HG02973 (cell line): ENCODE measurements around the gene LDLRAD3.

ENCODE experiments used
- ATAC-seq: cut with Tn5 transposase; IDR thresholded peaks from one replicate; pipeline ENCODE4 v1.9.1; 2021; ENCODE audit warnings: moderate library complexity; ENCODE audit not compliant: unreplicated experiment

LDLRAD3 gene

DNA sequence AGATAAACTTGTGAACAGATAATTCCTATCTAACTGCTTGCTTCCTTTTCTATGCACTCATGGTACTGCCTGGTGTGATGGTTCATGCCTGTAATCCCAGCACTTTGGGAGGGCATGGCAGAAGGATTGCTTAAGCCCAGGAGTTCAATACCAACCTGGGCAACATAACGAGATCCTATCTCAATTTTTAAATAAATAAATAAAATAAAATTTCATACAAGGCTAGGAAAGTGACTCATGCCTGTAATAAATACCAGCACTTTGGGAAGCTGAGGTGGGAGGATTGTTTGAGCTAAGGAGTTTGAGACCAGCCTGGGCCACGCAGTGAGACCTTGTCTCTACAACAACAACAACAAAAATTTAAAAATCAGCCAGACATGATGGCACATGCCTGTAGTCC is 178.8 kb downstream of the LDLRAD3 start:
- no peak for ATAC-seq

DNA sequence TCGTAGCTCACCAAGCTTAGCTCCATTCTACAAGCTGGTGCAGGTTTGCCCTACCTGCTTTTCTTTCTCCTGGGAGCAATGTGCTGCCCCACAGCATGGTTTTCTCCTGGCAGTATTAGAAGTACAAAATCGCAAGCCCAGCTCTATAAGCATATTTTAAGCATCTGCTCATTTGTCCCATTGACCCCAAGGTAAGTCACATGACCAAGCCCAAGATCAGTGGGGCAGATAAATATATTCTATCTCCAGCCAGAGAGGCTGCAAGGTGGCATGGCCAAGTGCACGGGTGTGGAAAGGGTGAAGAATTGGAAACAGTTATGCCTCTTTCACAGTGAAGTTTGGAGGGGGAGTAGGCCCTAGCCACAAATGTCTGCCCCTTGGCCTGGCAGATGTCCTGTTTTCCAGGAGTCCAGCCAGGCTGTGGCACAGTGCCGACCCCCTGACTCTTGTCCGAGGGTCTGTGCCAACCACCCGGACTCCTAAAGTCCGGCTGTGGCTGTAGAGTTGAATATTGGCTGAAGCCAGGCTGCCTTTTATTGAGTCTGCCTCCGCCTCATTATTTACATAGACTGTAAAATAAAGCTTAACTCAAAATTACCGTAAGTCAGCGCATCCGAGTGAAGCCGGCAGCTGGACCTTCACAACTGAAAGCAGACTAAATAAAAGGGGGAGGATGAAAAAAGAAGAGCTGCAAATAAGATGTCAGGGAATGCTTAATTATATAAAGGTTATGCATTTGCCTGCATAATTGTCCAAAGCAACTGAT is 179.7 kb downstream of the LDLRAD3 start:
- no peak for ATAC-seq

DNA sequence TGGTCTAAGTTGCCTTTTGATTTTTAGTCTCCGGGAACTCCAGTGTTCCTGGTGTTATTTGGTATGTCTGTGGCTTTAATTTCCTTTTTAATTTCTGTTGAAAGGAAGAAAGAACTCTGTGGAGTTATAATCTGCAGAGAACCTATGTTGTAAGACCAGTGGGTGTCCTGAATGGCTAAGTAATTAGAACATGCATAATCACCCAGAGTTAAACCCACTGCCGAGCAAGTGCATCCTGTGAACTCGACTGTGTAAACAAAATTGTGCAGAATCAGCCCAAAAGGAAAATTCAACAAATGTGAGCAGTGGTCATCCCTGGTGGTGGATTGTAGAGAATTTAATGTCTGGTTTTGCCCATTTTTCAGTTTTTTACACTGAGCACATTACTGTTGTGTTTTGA is 182.8 kb downstream of the LDLRAD3 start:
- ATAC-seq = no peak

DNA sequence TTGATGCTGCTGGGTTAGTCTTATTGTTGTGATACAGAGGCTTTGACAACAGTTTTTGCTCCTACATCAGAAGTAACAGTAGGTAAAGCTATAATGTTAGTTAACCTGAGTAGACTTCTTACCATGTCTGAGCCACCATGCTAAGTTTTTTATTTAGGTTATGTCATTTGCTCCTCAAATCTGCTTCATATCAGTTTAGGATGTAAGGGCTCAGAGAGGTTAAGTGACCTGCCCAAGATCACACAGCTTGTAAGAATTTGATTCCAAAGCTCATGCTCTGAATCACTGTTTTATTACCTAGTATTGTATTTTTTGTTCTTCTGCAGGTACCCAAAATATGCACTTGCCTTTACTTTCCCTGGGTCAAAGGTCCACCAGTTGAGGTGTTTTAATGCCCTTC is 183.7 kb downstream of the LDLRAD3 start:
- ATAC-seq = no peak

DNA sequence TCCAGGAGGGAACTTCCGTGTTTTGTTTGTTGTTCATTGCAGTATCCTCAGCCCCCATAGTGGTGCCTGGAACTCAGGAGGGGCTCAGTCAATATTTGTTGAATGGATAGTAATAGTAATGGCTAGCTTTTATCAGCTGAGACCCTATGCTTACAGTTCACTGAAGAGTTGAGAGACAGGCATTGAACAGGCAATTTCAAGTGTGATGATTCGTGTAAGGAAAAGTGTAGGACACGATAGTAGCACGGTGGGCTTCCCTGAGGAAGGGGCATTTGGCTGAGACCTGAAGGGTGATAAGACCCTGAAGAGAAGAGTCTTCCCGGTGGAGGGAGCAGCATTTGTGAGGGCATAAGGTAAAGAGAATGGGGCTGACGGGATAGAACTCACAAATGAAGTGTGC is 186.1 kb downstream of the LDLRAD3 start:
- no peak for ATAC-seq

DNA sequence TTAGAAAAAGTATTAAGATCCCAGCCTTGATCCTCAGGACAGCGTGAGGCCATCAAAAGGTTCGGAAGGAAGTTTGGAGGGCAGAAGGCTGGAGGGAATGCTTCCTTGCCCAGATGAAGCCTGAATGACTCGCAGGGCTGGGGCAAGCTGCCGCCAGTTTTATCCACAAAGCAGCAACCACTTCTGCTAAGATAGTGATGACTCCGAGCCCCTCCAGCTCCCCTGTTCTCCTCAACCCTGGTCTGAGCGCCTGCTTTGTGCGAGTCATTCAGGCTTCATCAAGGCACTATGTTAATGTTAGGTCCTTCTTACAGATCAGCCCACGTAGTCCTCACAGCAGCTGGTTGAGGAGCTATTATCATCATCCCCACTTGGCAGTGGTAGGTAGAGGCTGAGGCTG is 186.5 kb downstream of the LDLRAD3 start:
- ATAC-seq = no peak

DNA sequence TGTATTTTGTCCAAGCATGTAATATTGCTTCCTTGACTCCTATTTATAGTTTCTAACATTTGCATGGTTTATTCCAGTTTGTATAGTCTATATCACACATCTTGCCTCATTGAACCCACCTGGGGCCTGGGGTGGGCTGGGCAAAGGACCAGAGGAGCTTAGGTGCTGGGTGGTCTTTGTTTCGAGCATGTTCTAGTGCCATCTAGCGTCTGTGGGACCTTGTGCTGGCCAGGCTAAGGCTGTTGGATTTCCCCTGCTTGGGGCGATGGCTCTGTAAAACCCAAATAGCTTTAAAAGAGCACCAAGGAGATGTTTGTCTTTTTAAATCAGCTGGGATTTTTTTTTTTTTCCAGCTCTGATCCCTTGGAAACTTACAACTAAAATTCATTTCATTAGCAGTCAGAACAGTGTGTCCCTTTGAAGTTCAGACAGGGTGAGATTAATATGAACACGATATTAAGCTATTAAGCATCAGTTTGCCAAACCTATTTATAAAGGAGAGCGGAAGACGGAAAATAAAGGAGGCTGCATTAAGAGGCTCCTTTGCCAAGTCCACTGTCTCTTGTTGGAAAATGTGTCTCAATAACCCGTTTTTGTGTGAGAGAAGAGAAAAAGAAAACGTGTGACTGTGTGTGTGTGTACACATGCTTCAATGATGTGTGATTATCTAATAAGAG is 188.0 kb downstream of the LDLRAD3 start:
- ATAC-seq = no peak

DNA sequence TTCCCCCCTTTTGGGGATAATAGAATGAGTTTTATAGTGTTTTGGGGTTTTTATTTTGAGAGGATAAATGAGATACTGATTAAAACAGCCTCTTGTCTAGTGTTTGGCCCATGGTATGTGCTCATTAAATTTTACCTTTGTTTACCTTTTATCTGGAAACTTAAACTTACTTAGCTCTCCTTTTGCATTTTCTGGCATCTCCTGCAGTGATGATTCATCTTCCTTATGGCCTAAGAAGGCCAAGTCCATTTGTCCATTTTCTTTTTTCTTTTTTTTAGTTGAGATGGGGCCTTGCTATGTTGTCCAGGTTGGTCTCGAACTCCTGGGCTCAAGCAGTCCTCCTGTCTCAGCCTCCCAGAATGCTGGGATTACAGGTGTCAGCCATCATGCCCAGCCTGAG is 189.1 kb downstream of the LDLRAD3 start:
- ATAC-seq = no peak

DNA sequence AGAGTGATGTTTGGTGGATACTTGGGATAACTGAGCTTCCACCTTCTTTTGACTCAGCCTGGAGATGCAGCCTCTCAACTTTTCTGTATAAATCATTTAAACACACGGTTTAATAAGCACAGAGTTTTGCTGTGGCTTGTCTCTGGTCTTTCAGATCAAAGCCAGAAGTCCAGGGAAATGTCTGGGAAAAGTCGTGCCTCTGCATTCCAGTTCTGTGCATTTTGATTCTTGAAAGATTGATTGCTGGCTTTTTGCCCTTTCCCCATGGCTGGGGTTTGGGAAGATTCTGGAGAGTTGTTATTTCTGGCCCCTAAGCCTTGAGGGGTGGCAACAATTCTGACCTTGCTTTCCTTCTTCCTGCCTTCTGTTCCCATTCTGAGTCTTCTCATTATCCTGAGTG is 191.2 kb downstream of the LDLRAD3 start:
- ATAC-seq = no peak

DNA sequence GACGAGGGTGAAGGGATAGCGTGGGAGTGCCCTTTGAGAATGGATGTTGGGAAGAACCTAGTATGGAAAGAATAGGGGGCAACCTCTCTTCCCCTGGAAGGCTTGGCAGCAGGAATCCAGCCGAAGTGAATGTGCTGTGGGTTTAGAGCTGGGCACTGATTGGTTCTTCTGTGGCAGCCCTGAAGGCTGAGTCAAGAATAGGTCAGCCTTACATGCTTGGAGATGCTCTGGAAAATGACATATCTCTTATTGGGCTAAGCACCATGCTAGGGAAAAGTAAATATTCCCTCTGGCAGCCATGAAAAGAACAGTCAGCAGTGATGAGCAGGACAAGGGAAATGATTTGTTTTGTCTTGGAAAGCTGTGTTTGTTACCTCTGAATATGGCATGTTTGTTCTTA is 195.9 kb downstream of the LDLRAD3 start:
- no peak for ATAC-seq

DNA sequence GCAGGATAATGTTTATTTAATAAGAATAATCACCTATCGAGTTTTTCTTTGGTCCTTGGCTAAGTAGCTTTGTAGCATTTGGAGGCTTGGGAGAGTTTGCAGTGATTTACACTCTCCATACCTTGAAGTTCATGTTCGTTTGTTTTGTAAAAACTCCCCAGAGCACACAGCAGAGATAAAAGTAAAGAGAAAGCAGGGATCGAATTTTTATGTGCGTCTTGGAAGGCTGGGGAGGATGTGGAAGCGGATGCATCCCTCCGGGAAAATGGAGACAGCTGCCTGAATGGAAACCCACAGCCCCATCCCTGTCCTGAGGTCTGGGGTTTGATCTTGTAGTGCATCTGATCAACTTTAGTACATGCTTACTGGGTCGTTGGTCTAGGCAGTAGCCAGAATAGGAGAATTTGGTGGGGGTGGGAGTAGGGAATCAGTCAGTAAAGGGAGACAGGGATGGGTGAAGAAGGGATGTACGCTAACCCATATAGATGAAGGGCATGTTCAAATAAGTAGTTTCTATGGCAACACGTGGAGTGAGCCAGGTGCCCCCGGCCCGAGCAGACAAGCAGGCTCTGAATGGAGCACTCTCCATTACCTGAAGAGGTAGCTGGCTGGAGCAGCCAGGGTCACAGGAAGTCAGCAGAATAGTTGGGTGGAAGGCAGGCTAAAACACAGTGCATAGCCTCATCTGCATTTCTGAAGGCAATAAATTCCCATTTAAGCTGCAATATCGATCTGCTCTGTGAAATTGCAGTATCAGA is 197.5 kb downstream of the LDLRAD3 start:
- no peak for ATAC-seq

DNA sequence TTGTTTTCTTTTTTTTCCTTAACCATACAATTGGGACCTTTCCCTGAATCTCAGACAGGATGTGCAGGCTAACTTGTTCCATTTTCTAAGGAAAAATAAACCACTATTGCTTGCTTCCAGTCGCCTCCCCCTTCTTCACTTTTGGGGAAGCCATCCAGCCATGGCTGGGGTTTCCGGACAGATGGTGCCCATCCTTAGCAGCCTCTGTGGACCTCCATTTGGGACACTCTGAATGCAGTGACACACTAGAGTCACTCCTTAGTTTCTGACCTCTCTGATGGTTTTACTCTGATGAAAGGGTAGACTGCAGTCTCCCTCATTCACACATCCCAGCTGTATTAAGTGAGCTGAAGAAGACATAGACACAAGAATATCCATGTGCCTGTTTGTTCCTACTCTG is 198.1 kb downstream of the LDLRAD3 start:
- ATAC-seq = no peak

DNA sequence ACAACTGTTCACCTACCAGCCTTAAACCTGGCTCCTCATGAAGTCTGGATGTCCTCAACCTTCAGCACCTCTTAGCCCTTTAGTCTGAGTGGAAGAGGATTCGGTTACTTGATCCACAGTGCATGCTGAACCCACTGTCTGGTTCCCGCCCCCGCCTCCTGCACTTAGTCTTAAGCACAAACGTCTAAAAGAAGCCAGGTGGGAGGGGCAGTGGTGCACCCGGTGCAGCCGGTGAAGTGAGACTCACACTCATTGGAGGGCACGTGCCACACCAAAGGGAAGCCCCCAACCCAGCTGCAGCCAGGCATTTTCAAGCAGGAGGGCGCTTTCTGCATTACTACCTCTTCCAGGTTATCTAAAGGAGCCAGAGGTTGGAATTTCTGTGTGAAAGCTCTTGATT is 198.6 kb downstream of the LDLRAD3 start:
- ATAC-seq = no peak

DNA sequence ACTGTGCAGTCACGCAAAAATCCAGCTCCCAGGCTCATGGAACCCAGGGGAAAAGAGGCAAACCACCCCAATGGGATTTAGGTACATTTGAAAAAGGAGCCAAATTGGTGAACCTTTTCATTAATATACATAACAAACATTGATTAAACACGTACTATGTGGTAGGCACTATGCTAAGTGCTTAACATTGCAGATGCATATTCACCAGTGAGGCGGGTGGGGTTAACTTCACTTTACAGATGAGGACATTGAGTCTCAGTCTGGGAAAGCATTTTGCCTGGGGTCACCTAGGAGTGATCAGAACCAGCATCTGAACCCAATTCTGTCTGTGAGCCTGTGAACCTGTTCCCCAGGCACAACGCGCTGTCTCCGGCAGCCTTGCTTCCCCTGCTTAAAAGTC is 199.0 kb downstream of the LDLRAD3 start:
- no peak for ATAC-seq

DNA sequence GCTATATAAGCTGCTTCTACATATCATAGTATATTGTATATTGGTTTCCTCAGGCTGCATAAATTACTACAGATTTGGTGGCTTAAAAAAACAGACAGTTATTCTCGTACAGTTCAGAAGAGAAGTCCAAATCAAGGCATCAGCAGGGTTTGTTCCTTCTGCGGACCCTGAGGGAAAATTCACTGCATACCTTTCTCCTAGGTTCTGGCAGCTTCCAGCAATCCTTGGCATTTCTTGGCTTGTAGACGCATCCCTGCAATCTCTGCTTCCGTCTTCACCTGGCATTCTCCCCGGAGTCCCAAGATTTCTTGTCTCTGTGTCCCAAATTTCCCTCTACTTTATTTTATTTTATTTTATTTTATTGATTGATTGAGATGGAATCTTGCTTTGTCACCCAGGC is 202.6 kb downstream of the LDLRAD3 start:
- no peak for ATAC-seq

DNA sequence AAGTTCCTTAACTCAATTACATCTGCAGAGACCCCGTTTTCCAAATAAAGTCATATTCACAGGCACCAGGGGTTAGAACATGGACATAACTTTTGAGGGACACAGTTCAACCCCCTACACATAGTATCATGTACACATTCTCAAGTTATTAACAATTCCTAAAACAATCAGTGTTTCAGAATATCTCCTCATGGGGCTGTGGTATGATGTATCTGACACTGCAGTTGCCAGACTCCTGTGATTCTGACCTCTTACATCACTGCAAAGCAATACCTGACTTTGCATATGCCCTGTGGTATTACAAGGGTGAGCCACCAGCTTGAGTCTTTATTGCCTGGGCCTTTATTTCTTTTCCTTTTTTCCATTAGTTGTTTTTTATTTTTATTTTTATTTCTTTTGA is 203.6 kb downstream of the LDLRAD3 start:
- ATAC-seq = no peak

DNA sequence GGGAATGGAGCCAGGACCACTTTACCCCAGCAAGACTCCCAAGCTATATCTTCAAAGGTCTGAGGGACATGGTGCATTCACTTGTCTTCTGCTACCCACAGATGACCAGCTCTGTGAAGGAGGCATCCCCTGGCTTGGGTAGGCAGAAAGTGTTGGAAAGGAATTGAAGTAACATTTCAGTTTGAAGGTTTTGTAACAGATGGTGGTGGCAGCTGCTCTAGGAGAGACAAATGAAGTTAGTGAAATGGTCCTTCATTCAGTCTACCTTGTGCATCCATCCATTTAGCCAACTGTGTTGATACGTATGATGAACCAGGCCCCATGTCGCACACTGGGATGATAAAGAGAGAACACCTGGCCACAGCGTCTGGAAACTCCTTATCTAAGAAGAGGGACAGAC is 204.8 kb downstream of the LDLRAD3 start:
- no peak for ATAC-seq

DNA sequence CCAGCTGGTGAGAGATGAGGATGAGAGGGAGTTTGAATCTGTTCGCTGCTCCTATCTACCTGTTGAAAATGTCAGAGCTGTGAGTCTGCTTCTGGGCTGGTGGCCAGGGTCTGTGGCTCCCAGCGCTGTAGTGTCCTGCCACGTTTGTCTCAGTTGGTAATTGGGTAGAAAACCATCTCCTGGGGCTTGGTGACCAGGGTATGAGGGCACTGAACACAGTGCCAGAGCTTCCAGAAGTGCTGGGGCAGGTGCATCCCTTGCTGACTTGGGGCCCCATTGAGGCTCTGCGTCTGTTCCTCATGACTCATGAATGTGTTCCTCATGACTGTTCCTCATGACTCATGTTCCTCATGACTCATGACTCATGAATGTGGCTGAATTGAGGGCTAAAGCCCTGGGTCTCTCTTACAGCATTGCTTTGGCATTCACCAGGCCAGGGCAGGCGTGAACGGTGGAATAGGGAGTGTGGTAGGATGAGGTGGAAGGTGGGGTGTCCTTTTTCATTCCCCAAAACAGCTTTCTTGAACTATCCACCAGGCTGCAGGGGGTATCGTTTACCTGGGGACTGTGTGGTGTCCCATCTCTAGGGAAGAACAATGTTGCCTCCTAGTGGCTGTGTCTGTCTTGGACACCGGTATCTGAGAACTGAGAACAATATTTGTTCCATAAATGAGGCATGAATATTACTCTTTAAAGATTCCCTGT is 205.8 kb downstream of the LDLRAD3 start:
- peak; percentile 87 for ATAC-seq

DNA sequence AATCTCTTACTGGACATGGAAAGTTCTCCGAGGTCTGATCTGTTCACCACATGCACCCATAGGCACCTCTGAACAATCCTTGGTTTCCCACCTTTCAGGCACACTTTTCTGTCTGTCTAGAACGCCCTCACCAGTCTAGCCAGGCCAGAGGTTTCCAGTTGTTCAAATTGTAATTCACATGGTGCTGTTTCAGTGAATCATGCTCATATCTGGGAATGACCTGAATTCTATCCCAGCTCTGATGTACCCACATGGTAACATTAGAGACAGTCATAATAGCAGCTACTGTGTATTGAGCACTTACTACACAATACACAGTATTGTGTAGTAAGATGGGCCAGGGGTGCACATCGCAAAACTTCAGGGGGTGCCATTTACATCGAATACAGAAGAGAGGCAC is 207.1 kb downstream of the LDLRAD3 start:
- no peak for ATAC-seq

DNA sequence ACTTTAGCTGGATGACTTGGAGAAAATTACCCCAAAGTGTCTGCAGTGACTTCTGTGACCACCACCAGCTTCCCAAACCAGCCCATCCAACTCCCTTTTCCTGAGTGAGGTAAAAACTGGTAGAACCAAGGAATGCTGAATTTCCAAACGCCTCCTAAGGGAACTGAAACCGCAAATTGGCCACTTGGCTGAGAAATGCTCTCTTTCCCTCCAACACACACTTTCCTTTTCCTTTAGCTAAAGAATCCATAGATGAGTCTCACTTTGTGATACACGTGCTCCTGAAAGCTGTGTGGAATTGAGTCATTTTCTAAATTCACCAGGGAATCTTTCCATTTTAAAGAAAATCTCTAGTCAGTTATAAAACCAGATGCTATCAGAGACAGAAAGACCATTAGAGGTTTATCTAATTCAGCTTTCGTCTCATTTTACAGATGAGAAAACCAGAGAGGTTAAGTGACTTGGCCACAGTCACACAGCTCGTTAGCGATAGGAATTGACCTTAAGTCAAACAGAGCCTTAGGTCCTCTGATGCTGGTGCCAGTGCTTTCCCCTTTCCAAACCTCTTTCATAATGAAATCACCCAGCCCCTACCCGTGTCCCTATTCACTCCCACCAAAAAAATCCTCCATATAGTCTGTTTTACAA is 208.2 kb downstream of the LDLRAD3 start:
- ATAC-seq = no peak

DNA sequence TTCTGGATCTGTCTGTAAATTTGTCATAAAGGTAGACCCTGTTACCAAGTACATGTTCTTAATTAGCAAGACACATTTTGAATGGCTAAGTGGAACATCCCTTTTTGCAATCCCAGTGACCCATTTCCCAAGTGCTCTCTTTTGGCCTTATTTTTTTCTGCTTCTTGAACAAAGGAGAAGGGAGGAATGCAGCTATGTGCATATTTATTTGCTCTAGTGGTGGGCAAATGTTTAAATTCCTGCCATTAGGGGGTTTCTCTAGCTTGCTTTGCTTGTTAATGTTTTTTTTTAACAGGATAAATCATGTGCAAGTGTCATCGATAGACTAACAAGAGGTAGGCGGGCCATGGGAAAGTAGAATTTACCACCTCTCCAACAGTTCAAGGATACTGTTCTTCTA is 209.7 kb downstream of the LDLRAD3 start:
- no peak for ATAC-seq
